ENCODE results near the gene TMEM255A.

Gene TMEM255A

DNA sequence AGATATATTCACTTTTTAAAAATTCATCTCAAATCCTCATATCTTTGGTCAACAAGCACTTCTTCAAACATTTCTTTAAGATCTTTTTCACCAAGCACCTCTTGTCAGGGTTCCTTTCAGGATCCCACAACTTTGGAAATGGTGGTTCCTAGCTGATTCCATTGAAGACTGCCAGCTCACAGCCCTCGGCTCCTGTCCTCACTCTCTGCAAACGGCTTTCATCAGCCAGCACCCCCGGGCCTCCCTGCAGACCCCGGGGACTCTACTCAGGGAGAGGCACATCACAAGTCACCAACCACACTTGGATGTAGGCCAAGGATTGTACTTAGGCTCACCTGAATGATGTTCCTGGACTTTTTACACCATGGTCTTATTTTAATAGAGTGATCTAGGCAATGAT is 40.7 kb downstream of the TMEM255A start:
- H3K9me3 Mint-ChIP-seq: no peaks in the 10 kb centered on the region
- no peaks in the 10 kb centered on the region for H3K36me3 Mint-ChIP-seq (ENCODE audit: low read depth)
- H3K27me3 Mint-ChIP-seq: no peaks in the 10 kb centered on the region
- H3K4me3 Mint-ChIP-seq: no peak overlapping the region
- intact Hi-C loops (cut with micrococcal nuclease): no loop called here
- peaks cover 19% of the 10 kb centered on the region for H3K4me1 Mint-ChIP-seq (ENCODE audit: low read depth)
- peak overlapping the region; percentile 94 for H3K27ac Mint-ChIP-seq

- Mint-ChIP-seq H3K27me3 (no peaks in the 10 kb centered on the region), H3K9me3 (no peaks in the 10 kb centered on the region), H3K4me3 (peak overlapping the region; percentile 44), H3K4me1 (ENCODE audit: low read depth) (peaks cover 21% of the 10 kb centered on the region), H3K27ac (peak overlapping the region; percentile 94), H3K36me3 (ENCODE audit: low read depth) (no peaks in the 10 kb centered on the region)
- intact Hi-C loops (cut with micrococcal nuclease): no loop called here
These were observed 41.8 kb downstream of the TMEM255A start for GRCh38 chrX:120269373-120270035.

GRCh38 chrX:120264341-120264740 is 46.9 kb downstream of the TMEM255A start:
- H3K27me3 Mint-ChIP-seq: no peaks in the 10 kb centered on the region
- intact Hi-C loops (cut with micrococcal nuclease): no loop called here
- peak overlapping the region; percentile 80 for H3K27ac Mint-ChIP-seq
- H3K4me1 Mint-ChIP-seq (ENCODE audit: low read depth): peaks cover 58% of the 10 kb centered on the region
- H3K4me3 Mint-ChIP-seq: no peak overlapping the region
- no peaks in the 10 kb centered on the region for H3K36me3 Mint-ChIP-seq (ENCODE audit: low read depth)
- no peaks in the 10 kb centered on the region for H3K9me3 Mint-ChIP-seq

DNA sequence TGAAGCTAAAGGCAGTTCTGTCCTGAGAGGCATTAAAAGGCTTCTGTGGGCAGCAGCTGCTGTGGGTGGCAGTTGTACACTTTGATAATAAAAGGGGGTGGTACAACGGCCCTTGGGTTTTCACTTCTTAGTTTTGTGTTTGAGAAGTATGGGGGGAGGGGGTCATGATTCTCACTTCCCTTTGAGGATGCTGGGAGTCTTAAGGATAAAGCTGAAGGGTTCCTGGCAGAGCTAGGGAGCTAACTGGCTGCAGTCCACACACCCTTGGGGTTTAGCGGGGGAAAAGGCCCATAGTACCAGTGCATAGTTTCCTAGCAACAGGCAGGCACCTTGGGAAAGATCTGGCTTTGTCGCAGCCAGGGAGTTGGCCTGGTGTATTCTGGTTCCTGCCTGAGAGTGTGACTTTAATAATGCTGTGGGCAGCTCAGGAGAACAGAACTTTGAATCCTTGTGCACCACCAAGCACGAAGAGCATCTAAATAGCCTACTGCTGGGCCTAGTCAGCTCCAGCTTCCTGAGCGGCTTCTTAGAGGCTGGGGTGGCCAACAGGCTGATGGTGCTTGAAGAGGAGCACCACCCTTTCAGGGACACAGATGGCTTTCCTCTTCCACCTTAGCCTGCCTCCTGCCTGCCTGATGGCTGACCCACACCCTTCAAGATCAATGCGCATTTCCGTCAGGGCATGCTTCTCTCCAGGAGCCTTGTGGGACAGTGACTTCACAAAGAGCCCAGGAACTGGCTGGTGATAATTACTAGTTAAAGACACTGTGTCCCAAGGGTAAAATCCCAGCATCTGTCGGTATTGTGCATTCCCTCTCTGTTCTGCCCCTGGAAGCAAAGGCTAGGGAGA is 48.2 kb downstream of the TMEM255A start:
- H3K27ac Mint-ChIP-seq: peak overlapping the region; percentile 80

DNA sequence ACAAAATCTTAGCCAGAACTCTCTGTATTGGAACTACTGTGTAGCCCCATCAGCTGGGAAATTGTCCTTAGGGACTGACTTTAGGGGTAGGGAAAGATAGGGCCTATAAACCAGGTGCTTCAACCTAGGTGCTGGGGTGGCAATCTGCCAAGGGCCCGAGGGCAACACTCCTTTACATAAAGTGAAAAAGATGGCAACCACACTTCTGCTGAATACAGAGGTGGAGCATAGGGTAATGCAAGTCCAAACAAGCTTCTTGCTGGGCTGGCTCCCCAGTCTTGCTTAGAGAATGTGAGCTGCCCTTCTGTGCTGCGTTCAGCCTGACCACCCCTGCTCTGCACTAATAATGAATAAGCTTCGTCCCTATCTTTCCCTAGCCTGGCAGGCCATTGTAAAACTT is 50.9 kb downstream of the TMEM255A start:
- H3K4me1 Mint-ChIP-seq (ENCODE audit: low read depth): peaks cover 50% of the 10 kb centered on the region
- H3K27me3 Mint-ChIP-seq: no peaks in the 10 kb centered on the region
- H3K9me3 Mint-ChIP-seq: no peaks in the 10 kb centered on the region
- H3K36me3 Mint-ChIP-seq (ENCODE audit: low read depth): peaks cover under 1% of the 10 kb centered on the region
- no peak overlapping the region for H3K27ac Mint-ChIP-seq
- no peak overlapping the region for H3K4me3 Mint-ChIP-seq
- intact Hi-C loops (cut with micrococcal nuclease): no loop called here

More for the DNA sequence above, 48.2 kb downstream of the TMEM255A start:
- Mint-ChIP-seq H3K36me3 (ENCODE audit: low read depth) (no peaks in the 10 kb centered on the region), H3K27me3 (no peaks in the 10 kb centered on the region), H3K9me3 (no peaks in the 10 kb centered on the region), H3K4me3 (peak overlapping the region; percentile 49), H3K4me1 (ENCODE audit: low read depth) (peaks cover 56% of the 10 kb centered on the region)
- intact Hi-C loops (cut with micrococcal nuclease): no loop called here

DNA sequence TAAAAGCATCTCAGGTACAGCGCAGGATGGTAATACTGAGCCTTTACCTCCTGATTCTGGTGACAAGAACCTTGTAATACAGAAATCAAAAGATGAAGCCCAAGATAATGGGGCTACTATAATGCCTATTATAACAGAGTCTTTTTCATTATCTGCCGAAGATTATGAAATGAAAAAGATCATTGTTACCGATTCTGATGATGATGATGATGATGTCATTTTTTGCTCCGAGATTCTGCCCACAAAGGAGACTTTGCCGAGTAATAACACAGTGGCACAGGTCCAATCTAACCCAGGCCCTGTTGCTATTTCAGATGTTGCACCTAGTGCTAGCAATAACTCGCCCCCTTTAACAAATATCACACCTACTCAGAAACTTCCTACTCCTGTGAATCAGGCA is 57.5 kb downstream of the TMEM255A start:
- Mint-ChIP-seq H3K4me1 (ENCODE audit: low read depth) (peaks cover 12% of the 10 kb centered on the region), H3K27me3 (no peaks in the 10 kb centered on the region), H3K36me3 (ENCODE audit: low read depth) (peaks cover 35% of the 10 kb centered on the region), H3K4me3 (no peak overlapping the region), H3K9me3 (no peaks in the 10 kb centered on the region), H3K27ac (no peak overlapping the region)
- intact Hi-C loops (cut with micrococcal nuclease): loop anchor here (5.0 to 10.0 kb wide), 2 partner anchors 49 to 171 kb away; no protein-coding TSS in a partner anchor

DNA sequence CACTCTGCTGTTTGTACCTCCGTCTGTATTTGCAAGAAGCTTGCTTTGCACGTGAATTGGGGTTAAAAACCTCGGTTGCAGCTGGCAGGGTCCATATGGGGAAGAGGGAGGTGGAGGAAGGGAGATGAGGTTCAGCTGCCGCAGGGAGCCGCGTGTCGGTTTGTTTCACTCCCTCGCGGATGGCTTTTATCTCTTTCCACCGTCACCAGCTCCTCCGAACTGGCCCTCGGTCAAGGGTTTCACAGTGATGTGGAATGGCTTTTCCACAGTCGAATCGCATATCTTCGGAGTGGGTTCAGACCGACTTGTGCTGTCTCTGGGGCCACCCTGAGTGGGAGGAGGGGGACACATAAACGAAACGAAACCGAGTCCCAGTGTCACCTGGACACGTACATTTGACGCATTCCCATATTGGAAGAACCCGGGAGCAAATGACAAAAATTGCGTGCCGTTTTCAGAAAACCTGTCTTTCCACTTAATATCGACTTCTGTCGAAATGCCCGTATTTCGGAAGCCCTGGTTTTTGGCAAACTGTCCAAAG is 59.7 kb downstream of the TMEM255A start:
- H3K4me1 Mint-ChIP-seq (ENCODE audit: low read depth): peaks cover 12% of the 10 kb centered on the region
- intact Hi-C loops (cut with micrococcal nuclease): loop anchor here (2.0 to 10.0 kb wide), 3 partner anchors 51 to 217 kb away; partner anchors contain the start of gene LAMP2
- H3K27me3 Mint-ChIP-seq: no peaks in the 10 kb centered on the region
- H3K36me3 Mint-ChIP-seq (ENCODE audit: low read depth): peaks cover 35% of the 10 kb centered on the region
- H3K4me3 Mint-ChIP-seq: peak overlapping the region; percentile 99
- H3K27ac Mint-ChIP-seq: peak overlapping the region; percentile 99
- no peaks in the 10 kb centered on the region for H3K9me3 Mint-ChIP-seq

GRCh38 chrX:120250522-120251271 is 60.6 kb downstream of the TMEM255A start, which contains the start of gene ZBTB33:
Gene ZBTB33, plus strand, starts transcription at chrX:120250812. Its CDS starts 2,604 bp downstream, at chrX:120253416.
- Mint-ChIP-seq H3K4me1 (ENCODE audit: low read depth) (peaks cover 12% of the 10 kb centered on the region), H3K9me3 (no peaks in the 10 kb centered on the region), H3K36me3 (ENCODE audit: low read depth) (peaks cover 35% of the 10 kb centered on the region), H3K27me3 (no peaks in the 10 kb centered on the region), H3K4me3 (peak within 1 kb of the TSS; percentile 99), H3K27ac (peak within 1 kb of the TSS; percentile 99)
- intact Hi-C loops (cut with micrococcal nuclease): loop anchor here (2.0 to 10.0 kb wide), 3 partner anchors 52 to 218 kb away; partner anchors contain the start of gene LAMP2

DNA sequence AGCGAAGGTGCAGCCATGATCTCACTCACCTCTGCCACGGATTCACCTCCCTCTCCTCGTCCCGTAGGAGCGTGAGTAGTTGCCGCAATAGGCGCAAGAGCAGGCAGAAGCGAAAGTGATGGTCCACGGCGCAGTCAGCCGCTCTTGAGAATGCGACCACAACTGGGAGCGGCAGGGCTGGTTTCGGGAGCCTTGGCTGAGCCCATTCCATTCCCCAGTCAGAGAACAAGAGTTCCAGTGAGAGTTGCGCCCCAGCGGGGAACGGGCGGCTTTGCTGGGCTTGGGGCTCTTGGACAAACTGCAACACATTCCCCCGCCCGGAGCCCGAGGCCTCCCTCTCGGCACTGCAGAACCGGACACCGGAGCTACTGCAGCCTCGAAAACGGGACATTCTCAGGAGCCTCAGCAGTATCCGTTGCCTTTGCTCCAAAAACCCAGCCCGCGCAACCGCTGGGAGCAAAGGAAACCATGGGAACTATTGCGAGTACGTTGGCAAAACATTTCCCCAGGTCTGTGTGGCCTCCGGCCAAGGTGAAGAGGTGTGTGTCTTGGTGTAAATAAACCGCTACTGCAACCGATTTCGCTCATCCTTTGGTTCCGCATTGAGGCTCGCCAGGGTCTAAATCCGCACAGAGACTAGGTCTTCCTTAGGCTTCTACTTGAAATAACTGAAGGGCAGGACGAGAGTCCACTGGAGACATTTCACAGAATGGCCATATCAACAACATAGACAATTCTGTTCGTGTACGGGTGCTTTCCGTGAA is 66.3 kb downstream of the TMEM255A start:
- H3K27me3 Mint-ChIP-seq: no peaks in the 10 kb centered on the region
- H3K36me3 Mint-ChIP-seq (ENCODE audit: low read depth): peaks cover 10% of the 10 kb centered on the region
- H3K27ac Mint-ChIP-seq: peak overlapping the region; percentile 86
- H3K4me1 Mint-ChIP-seq (ENCODE audit: low read depth): peaks cover 10% of the 10 kb centered on the region
- H3K9me3 Mint-ChIP-seq: no peaks in the 10 kb centered on the region
- peak overlapping the region; percentile 90 for H3K4me3 Mint-ChIP-seq
- intact Hi-C loops (cut with micrococcal nuclease): no loop called here

GRCh38 chrX:120244395-120244734 is 66.9 kb downstream of the TMEM255A start:
- Mint-ChIP-seq H3K36me3 (ENCODE audit: low read depth) (peaks cover 10% of the 10 kb centered on the region), H3K4me1 (ENCODE audit: low read depth) (peaks cover 10% of the 10 kb centered on the region), H3K4me3 (peak overlapping the region; percentile 90), H3K27me3 (no peaks in the 10 kb centered on the region), H3K9me3 (no peaks in the 10 kb centered on the region), H3K27ac (peak overlapping the region; percentile 86)
- intact Hi-C loops (cut with micrococcal nuclease): no loop called here

DNA sequence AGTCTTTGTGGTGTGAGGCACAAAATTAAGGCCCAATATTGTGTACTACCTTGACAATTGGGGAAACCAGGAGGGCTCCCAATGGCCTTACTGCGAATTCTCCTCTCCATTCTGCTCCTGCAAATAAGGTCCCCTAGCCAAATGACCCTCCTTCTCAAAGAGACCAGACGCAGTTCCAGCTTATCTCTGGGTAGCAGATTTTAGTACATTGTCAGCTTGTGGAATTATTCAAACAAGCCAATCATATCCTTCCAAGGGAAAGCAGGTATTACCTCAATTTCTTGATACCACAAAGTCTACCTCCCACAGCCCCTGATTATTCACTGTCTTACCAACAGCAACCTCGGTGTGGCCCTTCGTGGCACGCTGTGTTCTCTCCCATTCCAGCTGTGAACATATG is 68.4 kb downstream of the TMEM255A start:
- intact Hi-C loops (cut with micrococcal nuclease): no loop called here
- peaks cover 18% of the 10 kb centered on the region for H3K4me1 Mint-ChIP-seq (ENCODE audit: low read depth)
- no peaks in the 10 kb centered on the region for H3K27me3 Mint-ChIP-seq
- no peak overlapping the region for H3K4me3 Mint-ChIP-seq
- H3K36me3 Mint-ChIP-seq (ENCODE audit: low read depth): peaks cover 16% of the 10 kb centered on the region
- H3K9me3 Mint-ChIP-seq: no peaks in the 10 kb centered on the region
- H3K27ac Mint-ChIP-seq: no peak overlapping the region

DNA sequence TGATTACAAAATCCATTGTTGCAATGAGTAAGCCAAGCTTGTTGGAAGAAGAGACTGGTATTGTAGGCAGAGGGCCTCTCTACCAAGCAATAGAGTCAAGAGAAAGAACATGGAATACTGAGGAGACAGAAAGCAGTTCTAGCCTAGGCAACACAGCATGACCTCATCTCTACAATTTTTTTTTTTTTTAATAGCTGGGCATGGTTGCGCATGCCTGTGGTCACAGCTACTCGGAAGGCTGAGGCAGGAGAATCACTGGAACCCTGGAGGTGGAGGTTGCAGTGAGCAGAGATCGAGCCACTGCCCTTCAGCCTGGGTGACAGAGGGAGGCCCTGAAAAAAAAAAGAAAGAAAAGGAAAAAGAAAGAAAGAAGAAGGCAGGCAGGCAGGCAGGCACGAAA is 72.3 kb downstream of the TMEM255A start:
- no peaks in the 10 kb centered on the region for H3K27me3 Mint-ChIP-seq

More for the DNA sequence above, 72.3 kb downstream of the TMEM255A start:
- H3K9me3 Mint-ChIP-seq: no peaks in the 10 kb centered on the region
- H3K4me1 Mint-ChIP-seq (ENCODE audit: low read depth): peaks cover 17% of the 10 kb centered on the region
- H3K36me3 Mint-ChIP-seq (ENCODE audit: low read depth): peaks cover 6% of the 10 kb centered on the region
- H3K27ac Mint-ChIP-seq: peak overlapping the region; percentile 47
- intact Hi-C loops (cut with micrococcal nuclease): no loop called here
- H3K4me3 Mint-ChIP-seq: no peak overlapping the region
